Skin of body (tissue), 2 donors: ENCODE measurements around the gene C1QTNF12. TPM values are rescaled to one million over a fixed set of nuclear protein-coding genes. Genes with fewer than 3 reads are reported as not detected.

Experiments
- DNase-seq: peaks from one replicate; lab custom pipeline; 2025; lab: John Stamatoyannopoulos, UW
- total RNA-seq: library from RNA; depleted of rRNA; stranded (reverse); fragments of >200 nt; gene quantifications from one replicate; pipeline ENCODE4 v1.2.3, GENCODE V29; 2014

Gene C1QTNF12
- total RNA-seq, 1 donor from 2014 or later, result 2.5 TPM

DNA sequence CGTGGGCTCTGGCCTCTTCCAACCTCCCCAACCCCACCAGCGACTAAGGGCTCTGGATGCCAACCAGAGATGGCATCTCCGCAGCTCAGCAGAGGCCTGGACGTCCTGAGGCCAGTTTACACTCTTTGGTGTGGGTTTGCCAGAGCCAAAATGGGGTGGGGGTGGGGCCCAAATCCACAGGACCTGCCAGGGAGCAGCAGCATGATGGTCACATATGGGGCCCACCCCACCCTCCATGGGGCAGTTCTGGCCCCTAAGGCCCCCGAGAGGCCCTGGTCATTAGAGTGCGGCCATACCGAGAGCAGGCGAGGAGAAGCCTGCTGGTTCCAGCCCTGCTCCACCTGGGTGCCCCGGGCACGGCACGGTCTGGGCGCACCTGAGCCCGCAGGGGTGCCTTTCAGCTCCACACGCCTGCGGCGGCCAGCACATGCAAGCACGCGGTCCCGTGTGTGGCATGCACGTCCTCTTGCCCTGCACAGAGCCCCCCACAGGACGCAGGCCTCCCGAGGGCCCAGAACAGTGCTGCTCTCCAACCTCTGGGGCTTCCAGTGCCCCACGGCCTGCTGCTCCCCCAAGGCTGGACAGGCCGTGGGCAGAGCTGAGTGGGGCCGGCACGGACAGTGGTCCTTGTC, 4.8 kb downstream of the C1QTNF12 start:
- no peak for DNase-seq

GRCh38 chr1:1240822-1241587, 5.5 kb downstream of the C1QTNF12 start:
- DNase-seq, result no peak

DNA sequence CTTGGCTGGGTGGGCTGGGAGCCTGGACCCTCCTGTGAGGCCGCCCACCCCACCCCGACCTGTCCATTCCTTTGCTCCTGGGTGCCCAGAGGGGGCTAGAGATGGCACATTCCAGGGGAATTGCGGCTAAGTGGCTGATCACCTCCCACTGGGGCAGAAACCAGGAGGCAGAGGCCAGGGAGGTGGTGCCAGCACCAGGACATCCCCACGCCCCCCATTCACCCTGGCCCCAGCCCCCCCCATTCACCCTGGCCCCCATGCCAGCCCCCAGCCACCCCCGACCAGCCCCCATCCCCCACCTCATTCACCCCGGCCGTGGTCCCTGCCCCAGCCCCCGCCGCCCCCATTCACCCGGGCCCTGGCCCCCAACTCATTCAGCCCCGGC, 6.2 kb downstream of the C1QTNF12 start:
- no peak for DNase-seq

GRCh38 chr1:1239614-1240347, 6.7 kb downstream of the C1QTNF12 start:
- no peak for DNase-seq

DNA sequence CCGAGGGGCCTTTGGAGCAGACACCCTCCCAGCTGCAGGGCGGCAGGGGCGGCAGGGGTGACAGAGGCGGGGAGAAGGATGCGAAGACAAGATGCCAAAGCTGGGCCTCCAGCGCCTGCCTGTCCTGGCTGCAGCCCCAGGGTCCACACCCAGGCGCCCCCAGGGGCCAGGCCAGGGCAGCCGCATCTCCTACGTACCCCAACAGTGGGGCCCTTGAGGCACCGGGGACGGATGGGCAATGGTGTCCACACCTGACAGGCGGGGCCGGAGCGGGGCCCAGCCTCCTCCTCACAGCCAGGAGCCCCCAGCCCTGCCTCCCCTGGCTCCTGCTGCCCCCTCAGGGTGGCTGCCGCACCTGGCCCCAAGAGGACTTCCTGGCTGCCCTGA, 7.3 kb downstream of the C1QTNF12 start:
- DNase-seq, result no peak

DNA sequence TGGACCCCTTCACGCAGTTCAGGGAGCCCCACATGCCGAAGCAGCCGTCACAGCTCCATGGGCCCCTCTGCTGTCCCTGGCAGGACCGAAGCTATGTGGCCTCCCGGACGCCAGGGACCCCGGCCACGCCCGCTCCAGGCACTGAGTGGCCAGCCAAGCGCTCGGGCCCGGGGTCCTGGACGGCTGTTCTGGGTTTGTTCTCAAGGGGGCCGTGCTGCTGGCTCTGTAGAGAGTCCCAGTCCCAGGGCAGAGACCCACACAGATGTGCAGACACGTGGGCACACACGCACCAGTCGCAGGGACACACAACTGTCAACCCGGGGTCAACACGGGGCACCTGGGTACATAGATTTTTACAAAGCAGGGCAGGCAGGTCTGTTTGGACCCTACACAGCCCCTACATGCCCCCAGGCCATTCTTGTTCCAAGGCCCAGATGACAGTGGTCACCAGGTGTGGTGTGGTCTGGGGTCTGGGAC, 7.8 kb downstream of the C1QTNF12 start:
- no peak for DNase-seq

DNA sequence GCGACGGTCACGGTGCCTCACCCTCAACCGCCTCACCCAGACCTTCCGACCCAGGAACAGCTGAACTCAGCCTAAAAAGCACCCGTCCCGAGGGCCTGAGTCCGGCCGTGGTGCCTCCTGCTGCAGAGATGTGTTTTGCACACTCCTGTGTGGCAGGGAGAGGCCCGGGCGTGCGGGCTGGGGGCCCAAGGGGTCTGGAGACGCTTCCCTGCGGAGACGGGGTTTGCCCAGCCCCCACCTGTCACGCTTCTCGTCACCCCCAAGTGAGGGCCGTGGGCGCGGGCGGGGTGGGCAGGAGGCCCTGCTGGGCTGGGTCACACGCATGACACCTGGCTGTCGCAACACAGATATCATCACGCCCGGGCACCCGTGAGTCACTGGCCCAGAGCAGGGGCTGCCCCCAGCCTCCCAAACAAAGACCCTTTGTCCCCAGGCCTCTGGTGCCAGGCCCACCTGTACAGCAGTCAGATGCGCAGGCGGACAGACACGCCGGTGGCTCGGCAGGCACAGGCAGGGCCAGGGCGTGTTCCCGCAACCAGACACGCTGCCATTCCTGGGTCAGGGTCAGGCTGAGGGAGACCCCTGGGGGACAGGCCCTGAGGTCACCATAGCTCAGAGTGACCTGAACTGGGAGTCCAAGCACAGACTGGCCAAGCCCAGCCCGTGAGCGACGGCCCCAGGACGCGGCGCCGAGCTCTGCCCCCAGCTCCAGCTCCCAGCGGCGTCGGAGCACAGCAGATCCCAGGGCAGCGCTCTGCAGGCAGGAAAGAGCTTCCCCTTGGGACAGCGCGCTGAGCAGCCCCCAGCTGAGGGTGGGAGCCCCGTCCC, 8.4 kb downstream of the C1QTNF12 start:
- no peak for DNase-seq

GRCh38 chr1:1236945-1237873, 9.3 kb downstream of the C1QTNF12 start:
- no peak for DNase-seq

- DNase-seq, result no peak
Measured at GRCh38 chr1:1236176-1236763, 10.3 kb downstream of the C1QTNF12 start.

DNA sequence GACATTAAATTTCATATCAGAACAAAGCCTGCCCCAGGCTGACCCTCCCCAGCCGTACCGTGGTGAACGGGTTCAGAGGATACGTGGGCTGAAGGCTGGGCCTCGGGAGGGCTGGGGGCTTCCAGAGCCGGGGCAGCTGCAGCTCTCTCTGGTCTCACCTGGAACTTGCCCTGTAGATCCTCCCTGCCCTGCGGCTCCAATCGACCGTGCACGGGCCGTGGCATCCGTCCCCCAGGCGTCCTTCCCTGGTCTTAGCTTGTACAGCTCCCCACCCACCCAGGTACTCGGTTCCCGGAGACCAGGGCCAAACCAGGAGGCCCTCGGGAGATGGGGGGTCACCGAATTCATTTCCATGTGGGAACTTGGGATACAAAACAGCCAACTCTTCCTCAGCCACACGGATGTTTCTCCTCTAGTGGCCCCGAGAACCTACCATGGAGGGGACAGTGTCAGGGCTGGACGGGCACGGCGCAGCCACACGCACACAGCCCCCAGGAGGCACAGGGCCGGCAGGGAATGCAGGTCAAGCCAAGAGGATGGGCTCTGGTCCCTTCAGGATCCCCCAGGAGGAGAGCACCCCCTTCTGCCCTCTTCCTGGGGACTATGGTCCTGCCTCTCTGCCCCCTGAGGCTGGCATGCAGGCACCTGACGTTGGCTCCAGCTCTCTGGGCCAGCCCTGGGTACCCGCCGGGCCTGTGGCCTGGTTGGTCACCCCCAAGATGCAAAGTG, 11.3 kb downstream of the C1QTNF12 start:
- no peak for DNase-seq

DNA sequence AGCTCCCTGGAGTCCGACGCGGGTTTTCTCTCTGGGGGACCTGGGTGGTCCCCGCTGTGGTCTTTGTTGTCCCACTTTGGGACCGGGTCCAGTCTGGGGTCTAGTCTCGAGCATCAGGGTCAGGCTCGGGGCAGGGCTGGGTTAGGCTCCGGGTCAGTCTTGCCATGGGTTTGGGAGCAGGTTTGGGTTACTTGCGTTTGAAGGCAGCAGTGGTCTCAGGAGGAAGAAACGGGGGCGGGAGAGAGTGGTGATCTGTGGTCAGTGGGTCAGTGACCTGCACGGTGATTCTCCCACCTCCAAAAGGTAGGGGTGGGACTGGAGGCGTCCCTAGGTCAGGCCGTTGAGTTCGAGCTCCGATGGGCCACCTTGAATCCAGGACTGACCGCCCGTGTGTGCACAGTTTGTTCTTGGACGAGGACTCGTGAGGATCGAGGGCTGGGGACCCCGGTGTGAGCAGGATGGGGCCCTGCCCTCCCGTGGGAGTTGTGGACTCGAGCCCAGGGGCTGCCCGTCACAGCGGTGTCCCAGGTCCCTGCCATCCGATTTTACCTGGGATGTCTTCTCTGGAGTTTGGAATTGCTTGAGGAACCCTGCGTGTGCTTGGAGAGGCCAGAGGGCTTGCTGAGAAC, 12.2 kb downstream of the C1QTNF12 start:
- DNase-seq, result no peak

DNA sequence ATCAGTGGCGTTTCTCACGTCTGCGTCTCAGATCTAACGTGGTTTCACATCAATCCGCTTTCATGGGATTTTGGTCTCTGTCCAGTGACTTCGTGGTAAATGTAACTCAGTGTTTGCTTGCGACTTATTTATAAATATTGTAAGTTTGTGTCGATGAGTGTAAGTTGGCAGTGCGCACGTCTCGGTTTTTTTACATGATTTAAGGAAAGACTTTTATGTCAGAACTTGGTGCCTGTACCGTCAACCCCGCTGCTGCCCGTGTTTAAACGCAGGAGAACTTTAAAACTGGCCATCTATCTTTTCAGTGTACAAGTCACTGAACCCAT, 13.0 kb downstream of the C1QTNF12 start:
- DNase-seq, result no peak

GRCh38 chr1:1232796-1233566, 13.5 kb downstream of the C1QTNF12 start:
- no peak for DNase-seq

- no peak for DNase-seq
Measured at GRCh38 chr1:1232208-1232795, 14.2 kb downstream of the C1QTNF12 start, which contains the start of gene B3GALT6. Gene B3GALT6, plus strand, starts transcription at chr1:1232237. Its CDS starts 42 bp downstream, at chr1:1232279.

GRCh38 chr1:1231400-1232207, 14.9 kb downstream of the C1QTNF12 start, which contains the start of gene SDF4:
Gene SDF4, minus strand, starts transcription at chr1:1232001. Its CDS starts 3,229 bp downstream, at chr1:1228772.
- DNase-seq, result peak; percentile 93

- DNase-seq, result peak; percentile 14
Measured at GRCh38 chr1:1230656-1231399, 15.7 kb downstream of the C1QTNF12 start.
